Midbrain (tissue), 1 donor: Measurements from ENCODE around the gene HMCN2.

Experiments used
- DNase-seq: peaks from one replicate; lab custom pipeline; 2025; lab: John Stamatoyannopoulos, UW

HMCN2 gene

GRCh38 chr9:130307667-130307943 is 42.0 kb downstream of the HMCN2 start:
- DNase-seq: no peak

DNA sequence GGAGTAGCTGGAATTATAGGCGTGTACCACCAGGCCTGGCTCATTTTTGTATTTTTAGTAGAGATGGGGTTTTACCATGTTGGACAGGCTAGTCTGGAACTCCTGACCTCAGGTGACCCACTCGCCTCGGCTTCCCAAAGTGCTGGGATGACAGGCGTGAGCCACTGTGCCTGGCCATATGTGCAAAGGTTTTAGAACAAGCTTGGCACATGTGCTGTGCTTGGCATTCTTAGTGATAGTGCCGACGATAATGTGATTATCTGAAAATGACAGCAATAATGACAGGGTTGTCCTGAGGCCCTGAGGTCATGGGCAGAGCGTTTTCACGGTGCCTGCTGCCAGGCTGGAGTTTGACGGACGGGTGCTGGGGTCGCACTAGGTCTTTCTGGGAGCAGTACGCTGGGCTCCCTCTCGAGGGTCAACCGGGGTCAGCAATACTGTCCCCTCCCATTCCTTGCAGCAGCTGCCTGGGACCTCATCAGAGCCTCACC is 42.6 kb downstream of the HMCN2 start:
- no peak for DNase-seq

DNA sequence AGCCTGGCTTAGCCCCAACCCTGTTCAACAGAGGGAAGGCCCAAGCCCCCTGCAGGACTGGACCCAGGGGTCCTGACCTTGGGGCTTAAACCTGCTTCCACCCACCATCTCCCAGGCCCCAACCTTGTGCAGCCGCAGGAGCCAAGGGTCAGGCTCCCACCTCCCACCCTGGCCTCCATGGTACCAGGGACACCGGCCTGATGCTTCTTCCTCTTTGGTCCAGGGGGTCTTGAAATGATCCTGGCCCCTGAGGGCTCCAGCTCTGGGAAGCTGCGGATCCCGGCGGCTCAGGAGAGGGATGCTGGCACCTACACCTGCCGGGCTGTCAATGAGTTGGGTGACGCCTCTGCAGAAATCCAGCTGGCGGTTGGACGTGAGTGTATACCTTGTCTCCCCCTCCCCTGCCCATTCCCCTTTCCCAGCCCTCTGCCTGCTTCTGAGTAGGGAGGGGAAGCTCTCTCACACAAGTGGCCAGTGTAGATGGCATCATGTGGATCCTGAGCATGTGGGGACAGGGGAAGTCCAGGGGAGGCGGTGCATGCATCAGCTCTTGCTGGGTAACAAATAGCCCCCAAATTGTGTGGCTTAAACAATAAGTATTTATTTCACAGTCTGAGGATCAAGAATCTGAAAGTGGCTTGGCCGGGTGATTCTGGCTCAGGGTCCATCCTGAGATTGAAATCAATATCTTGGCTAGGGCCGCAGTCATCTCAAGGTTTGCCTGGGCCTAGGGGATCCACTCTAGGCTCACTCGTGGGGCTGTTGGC is 44.3 kb downstream of the HMCN2 start:
- DNase-seq: no peak

GRCh38 chr9:130310456-130310855 is 44.9 kb downstream of the HMCN2 start:
- no peak for DNase-seq

GRCh38 chr9:130311003-130311402 is 45.4 kb downstream of the HMCN2 start:
- DNase-seq: no peak

DNA sequence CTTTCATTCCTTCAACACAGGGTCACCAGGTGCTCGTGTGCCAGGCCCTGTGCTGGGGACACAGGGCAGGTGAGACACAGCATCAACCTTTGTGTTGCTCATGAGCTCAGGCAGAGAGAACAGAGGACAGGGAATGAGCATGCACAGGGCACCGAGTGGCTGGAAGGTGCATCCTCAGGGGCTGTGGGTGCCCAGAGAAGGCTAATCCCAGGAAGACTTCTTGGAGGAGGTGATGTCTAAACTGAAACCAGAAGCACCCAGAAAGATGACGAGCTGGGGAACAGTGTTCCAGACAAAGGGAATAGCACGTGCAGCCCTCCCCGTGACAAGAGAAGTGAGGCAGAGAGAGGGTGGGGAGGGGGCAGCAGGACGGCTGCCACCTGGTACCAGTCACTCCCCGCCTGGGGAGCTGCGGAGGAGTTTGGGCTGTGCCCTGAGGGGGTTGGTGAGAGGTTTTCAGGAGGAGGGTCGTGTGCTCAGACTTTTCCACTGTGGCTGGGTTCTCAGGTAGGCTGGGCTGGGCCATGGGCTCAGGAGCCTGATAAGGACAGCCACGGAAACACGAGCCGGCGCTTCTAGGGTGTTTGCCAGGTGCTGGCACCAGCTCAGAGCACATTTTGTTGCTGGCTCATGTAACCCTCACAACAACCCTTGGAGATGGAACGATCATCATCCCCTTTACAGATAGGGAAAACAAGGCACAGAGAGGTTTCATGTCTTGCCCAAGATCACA is 46.0 kb downstream of the HMCN2 start:
- DNase-seq: no peak

DNA sequence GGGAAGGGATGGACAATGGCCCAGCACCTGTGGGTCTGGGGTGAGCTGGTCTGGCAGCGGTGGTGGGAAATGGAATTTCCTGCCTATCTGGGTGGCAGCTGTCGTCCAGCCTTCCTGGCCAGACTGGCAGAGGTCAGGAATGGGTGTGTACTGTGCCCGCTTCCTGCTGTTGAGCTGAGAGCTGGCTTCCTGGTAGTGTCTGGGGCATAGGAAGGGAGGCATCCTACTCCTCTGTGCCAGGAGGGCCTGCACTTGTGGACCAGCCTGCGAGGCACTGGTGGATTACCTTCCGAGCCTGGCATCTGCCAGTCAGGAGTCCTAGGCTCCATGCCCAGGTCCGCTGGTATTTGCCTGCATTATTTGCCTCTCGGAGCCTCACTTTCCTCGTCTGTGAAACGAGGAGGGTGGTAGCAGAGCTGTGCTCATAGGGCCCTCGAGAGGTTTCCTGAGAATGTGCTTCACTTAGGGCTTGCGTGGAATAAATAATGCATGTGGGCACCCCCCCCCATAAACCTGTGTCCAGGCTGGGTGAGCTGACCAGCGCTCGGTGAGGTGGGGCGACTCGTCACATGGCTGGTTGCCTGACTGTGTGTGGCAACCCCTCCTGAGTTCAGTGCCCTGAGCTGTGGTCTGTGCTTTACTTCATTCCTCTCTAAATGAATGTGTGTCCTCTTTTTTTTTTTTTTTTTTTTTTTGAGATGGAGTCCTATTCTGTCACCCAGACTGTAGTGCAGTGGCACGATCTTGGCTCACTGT is 47.7 kb downstream of the HMCN2 start:
- no peak for DNase-seq

DNA sequence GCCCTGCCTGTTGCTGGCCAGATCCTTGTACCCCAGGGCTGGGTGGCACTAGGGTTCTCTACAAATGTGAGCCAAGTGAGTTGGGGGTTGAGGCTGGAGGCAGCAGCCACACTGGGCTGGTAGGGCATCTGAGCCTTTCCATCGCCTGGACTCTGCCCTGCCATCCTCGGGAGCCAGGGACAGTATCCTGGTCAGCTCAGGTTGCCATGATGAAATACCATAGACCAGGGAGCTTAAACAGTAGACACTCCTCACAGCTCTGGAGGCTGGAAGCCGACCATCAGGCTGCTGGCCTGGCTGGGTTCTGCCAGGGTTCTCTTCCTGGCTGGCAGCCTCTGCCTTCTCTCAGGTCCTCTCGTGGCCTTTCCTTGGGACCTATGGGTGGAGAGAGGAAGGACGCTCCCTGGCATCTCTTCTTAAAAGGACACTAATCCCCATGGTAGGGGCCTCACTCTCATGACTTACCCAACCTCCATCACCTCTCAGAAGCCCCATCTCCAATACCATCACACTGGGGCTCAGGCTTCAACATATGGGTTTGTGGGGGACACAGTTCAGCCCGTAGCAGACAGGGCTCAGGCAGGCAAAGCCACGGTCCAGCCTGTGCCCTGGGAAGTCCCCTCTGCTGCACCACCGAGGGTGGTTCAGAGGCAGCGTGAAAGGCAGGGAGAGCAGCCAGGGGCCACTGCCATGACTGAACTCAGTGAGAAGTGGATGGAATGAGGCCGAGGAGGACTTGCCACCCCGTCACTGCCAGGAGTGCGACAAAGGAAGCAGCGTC is 50.1 kb downstream of the HMCN2 start:
- no peak for DNase-seq

GRCh38 chr9:130316430-130316829 is 50.9 kb downstream of the HMCN2 start:
- no peak for DNase-seq

- DNase-seq: no peak
These were observed 53.7 kb downstream of the HMCN2 start for GRCh38 chr9:130319300-130319699.

GRCh38 chr9:130319944-130320712 is 54.6 kb downstream of the HMCN2 start:
- DNase-seq: no peak

- DNase-seq: no peak
These were observed 55.3 kb downstream of the HMCN2 start for GRCh38 chr9:130320723-130321481.

DNA sequence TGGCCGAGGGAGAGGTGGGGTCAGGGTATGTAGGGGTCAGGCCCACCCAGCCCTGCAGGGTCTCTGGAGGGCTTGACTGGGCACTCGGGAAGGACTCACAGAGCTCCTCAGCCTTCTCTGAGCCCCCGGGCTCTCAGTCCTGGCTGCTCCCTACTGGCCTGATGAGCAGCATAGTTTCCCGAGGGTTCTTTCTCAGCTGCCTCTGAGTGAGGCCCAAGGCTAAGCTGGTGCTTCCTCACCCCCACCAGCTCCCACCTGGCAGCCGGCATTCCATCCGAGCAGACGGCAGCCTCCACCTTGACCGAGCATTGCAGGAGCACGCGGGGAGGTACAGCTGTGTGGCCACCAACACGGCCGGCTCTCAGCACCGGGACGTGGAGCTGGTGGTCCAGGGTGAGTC is 56.0 kb downstream of the HMCN2 start:
- no peak for DNase-seq

- DNase-seq: no peak
These were observed 57.6 kb downstream of the HMCN2 start for GRCh38 chr9:130323051-130323745.

DNA sequence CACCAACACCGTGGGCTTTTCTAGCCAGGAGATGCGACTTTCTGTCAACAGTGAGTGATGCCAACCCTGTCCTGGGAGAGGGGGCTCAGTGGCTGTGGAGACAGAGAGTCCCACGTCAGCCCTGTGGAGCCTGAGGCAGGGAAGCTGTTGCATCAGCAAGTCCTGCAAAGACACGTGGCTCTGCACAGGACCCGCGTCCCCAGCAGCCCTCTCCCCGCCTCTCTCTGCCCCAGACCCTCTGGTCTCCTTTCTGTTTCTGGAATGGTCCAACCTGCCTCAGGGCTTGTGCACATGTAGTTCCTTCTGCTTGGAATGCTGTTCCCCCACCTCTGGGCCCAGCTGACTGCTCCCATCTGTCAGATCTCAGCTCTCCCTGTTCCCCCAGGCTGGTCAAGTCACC is 60.4 kb downstream of the HMCN2 start:
- no peak for DNase-seq

GRCh38 chr9:130327070-130327780 is 61.7 kb downstream of the HMCN2 start:
- DNase-seq: no peak

- no peak for DNase-seq
These were observed 62.3 kb downstream of the HMCN2 start for GRCh38 chr9:130327781-130328348.

- no peak for DNase-seq
These were observed 62.8 kb downstream of the HMCN2 start for GRCh38 chr9:130328349-130328801.

- no peak for DNase-seq
These were observed 63.5 kb downstream of the HMCN2 start for GRCh38 chr9:130329061-130329460.
